GM12892 (cell line): ENCODE results near the gene RNF114.

ENCODE experiments used
- POLR2AphosphoS5 ChIP-seq: IDR thresholded peaks from 2 replicates; pipeline ENCODE4 v1.6.1; 2011; ENCODE audit warnings: low read depth, low read length, control low read depth
- TAF1 ChIP-seq: IDR thresholded peaks from 2 replicates; pipeline ENCODE4 v1.6.1; 2011; ENCODE audit warnings: low read depth, mild to moderate bottlenecking, control low read depth, low read length, borderline replicate concordance

DNA sequence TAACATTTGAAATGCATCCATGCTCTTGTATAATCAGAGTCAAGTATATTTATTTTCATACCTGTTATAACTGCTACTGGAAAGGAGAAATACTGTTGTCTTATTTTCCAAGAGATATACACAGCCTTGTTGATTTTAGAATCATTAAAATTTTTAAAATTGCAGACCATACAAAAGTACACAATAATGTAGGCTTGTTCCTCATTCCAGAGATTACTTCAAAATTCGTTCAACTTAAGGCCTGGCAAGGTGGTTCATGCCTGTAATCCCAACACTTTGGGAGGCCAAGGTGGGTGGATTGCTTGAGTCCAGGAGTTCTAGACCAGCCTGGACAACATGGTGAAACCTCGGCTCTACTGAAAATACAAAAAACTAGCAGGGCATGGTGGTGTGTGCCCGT, 6.1 kb downstream of the RNF114 start:
- TF ChIP-seq TAF1 (no peak), POLR2AphosphoS5 (no peak)
